Activated CD8-positive, alpha-beta memory T cell treated with anti-CD3 and anti-CD28 coated beads, Interleukin-2, amount 50 U/mL, for 1 hour (primary cell): ENCODE results near the gene MYOM3.
"Not testable (repeated sequence)": the region's sequence is repeated elsewhere in the genome, so short reads cannot be mapped to it uniquely, and the experiment has no call there.

Experiments
- DNase-seq: peaks from one replicate; pipeline ENCODE4 v3.0.0-alpha.2; 2020; ENCODE audit errors: extremely low read depth

Gene MYOM3

GRCh38 chr1:24030976-24031516 is 80.9 kb downstream of the MYOM3 start:
- DNase-seq, result not testable (repeated sequence)

GRCh38 chr1:24027838-24028468 is 84.0 kb downstream of the MYOM3 start:
- no peak for DNase-seq

GRCh38 chr1:24022581-24023361 is 89.2 kb downstream of the MYOM3 start:
- DNase-seq, result no peak

DNA sequence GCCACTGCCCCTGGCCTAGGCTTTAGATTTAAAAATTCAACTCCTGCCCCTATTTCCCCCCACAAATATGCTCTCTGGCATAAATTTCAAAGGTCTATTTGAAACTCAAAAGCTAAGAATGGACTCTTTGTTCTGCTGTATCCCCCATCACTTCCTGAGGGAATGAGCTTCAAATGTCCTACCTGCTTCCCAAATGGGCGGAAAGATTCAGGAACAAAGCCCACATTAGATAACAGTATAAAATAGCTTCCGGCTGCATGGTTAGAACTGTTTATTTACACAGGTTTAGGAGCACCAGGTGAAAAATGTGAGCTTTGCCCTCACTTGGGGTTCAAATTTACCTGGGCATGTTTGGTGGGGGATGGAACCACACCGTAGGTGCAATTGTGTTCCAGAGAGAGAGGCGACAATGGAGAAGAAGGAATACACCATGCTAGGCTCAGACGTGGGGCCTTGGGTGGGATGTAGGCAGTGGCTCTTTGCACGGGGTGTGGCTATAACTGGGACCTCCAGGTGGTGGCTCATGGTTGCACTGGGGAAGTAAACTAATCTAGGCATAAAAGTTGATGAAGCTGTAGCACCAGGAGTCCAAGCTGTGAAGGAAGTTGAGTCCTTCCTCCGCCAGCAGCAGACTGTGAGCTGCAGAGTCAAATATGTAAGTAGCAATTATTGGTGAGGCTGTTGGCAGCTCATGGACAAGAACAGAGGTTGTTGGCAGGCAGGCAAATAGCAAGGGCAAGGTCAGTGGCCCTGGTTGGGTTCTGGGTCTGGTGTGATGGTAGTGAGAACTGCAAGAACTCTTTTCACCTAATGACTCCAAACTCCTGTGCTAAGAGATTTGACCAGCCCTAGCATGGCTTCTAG is 90.3 kb downstream of the MYOM3 start:
- no peak for DNase-seq

- DNase-seq, result no peak
Observed at GRCh38 chr1:24020470-24020869, 91.5 kb downstream of the MYOM3 start.

- no peak for DNase-seq
Observed at GRCh38 chr1:24020025-24020424, 91.9 kb downstream of the MYOM3 start.

DNA sequence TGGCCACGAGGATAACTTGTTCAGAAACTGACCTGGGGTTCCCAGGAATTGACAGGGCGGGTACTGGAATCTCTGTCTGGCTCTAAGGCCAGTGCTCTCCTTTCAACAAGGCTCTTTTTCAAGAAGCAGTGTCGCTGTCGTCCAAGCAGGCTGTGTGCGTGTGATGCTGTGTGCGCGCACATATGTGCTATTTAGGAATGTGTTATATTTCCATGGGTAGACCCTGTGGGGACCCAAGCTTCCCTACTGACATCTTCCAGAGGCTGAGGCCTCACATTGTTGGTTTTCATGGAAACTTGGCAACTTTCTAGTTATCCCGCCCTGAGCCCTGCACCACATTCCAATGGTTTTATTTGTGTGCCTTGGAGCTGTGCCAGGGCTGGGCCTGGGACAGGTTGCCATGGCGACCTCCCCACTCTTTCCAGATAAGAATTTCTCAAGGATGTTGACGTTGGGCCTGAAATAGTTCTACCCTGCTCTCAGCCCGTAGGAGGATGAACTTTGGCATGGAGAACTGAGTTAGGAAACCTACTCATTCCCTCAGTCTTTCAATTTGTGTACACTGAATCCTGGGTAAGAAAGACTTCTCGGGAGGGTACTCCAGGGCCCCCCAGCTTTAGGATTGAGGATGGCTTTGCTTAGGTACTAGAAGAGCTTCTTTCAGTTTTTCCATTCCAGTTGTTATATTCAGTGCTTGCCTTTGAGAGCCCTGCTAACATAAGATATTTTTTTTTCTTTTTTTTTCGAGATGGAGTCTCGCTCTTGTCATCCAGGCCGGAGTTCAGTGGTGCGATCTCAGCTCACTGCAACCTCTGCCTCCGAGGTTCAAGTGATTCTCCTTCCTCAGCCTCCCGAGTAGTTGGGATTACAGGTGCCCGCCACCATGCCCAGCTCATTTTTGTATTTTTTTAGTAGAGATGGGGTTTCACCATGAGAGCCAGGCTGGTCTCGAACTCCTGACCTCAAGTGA is 93.0 kb downstream of the MYOM3 start:
- DNase-seq, result no peak

DNA sequence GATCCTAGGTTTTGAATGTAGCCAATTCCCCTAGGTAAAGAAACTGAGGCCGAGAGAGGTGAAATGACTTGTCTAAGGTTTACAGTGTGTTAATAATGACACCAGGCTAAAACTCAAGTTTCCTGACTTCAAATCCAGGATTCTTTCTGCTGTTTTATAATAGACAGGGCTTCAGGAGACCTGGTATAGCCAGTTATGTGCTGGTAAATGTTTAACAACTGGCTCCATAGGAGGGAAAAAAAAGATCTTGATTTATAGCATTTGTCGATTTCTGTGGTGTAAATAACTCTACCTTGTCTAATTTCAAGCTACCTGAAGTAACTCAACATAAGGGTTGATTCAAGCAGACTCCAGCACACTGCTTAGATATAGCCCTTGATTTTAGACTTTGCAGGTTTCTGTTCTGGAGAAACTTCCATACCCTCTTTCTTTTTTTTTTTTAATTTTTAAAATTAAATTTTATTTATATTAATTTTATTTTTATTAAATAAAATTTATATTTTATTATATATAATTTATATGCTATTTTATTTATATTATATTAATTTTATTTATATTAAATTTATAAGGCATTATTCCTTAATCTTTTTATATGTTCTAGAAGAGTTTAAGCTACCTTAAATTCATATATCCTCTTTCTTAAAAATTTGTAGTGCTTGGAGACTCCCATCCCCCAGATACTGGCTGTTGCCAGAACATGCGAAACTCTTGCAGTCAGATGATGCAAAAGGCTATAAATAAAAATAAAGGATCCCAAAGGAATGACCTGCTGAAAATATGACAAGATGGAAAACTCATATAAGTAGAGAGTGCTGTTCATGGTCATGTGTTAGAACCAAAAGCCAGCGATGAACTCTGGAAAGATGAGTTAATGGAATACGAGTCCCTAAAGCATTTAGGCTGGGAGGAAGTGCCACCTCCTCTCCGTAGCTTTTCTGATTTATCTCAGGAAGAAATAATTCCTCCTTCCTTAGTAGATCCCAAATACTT is 96.4 kb downstream of the MYOM3 start:
- DNase-seq, result no peak

GRCh38 chr1:24012878-24013277 is 99.1 kb downstream of the MYOM3 start:
- DNase-seq, result not testable (repeated sequence)

GRCh38 chr1:24010650-24011049 is 101.3 kb downstream of the MYOM3 start:
- DNase-seq, result no peak

DNA sequence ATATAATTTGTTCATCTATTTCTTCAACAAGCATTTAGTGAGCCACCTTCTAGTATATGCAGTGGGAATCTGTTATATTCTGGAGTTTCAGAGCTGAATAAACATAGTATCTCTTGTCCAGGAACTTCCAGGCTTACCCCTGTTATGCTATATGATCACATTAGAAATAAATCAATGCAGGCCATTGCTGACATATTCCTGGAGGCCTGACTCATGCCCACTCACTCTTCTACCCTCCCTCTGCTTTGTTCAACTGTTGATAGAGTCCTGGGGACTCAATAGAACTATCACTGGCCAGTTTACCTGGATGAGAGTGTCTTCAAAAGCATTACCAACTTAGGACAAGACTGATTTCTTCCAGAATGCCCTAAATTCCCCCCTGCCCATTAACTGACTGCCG is 102.5 kb downstream of the MYOM3 start:
- DNase-seq, result no peak

DNA sequence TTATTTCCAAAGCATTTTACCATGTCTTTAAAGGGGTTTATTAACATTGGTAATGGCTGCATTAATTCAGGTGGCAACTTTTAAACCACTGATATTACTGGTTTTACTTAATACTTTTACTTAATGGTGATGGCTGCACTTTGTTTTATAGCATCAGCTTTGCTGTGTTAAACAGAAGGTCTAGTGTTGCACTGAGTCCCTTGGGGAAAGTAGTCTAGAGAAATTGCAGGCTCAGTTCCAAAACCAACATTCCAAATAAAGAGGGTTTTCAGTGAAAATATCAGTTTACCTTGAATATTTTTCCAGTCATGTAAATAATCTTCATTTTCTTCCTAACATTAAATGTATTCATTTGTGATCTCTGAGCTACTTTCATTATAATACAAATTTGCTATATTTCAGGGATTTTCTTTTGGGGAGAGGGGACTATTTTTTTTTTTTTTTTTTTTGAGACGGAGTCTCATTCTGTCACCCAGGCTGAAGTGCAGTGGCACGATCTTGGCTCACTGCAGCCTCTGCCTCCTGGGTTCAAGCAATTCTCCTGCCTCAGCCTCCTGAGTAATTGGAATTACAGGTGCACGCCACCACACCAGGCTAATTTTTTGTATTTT is 103.3 kb downstream of the MYOM3 start:
- DNase-seq, result not testable (repeated sequence)

DNA sequence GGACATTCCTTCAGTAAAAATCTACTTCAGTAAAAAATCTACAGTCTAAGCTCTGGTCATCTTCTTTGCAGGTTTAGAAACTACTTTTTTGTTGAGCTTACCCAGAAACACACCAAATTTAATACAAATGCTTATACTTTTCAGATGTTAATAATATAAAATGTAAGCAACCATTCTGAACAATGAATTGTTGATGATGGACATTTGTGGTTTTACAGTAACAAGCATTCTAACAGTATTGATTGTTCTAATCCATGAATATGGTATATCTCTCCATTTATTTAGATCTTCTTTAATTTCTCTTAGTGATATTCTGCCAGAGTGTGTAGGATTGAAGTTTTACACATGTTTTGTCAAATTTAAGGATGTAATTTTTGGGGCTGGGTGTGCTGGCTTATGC is 104.9 kb downstream of the MYOM3 start:
- no peak for DNase-seq
